DMS79 treated with DMSO at 0.1 percent for 48 hours (cell line): ENCODE results near the gene PIK3CG.
"Not testable (repeated sequence)": the region's sequence is repeated elsewhere in the genome, so short reads cannot be mapped to it uniquely, and the experiment has no call there.

ENCODE experiments used
- DNase-seq: peaks from one replicate; lab custom pipeline; 2025; lab: John Stamatoyannopoulos, UW

PIK3CG gene

GRCh38 chr7:106865130-106866041 lies at the start of gene PIK3CG:
TSS of gene PIK3CG (plus strand) at chr7:106865282. CDS start at chr7:106867562, 2,280 bp downstream.
- no peak for DNase-seq

- DNase-seq: no peak
Observed at GRCh38 chr7:106817098-106817497, 48.0 kb upstream of the PIK3CG start.

GRCh38 chr7:106818736-106819135 lies 46.3 kb upstream of the PIK3CG start:
- no peak for DNase-seq

GRCh38 chr7:106819546-106819945 lies 45.5 kb upstream of the PIK3CG start:
- no peak for DNase-seq

- DNase-seq: no peak
Observed at GRCh38 chr7:106820321-106821217, 44.5 kb upstream of the PIK3CG start.

- DNase-seq: no peak
Observed at GRCh38 chr7:106823631-106824030, 41.5 kb upstream of the PIK3CG start.

GRCh38 chr7:106824458-106824857 lies 40.6 kb upstream of the PIK3CG start:
- no peak for DNase-seq

- DNase-seq: no peak
Observed at GRCh38 chr7:106827626-106828025, 37.5 kb upstream of the PIK3CG start.

GRCh38 chr7:106829496-106829895 lies 35.6 kb upstream of the PIK3CG start:
- no peak for DNase-seq

- not testable (repeated sequence) for DNase-seq
Observed at GRCh38 chr7:106830896-106831295, 34.2 kb upstream of the PIK3CG start.

- DNase-seq: no peak
Observed at GRCh38 chr7:106836816-106837215, 28.3 kb upstream of the PIK3CG start.

GRCh38 chr7:106839511-106839910 lies 25.6 kb upstream of the PIK3CG start:
- no peak for DNase-seq

GRCh38 chr7:106840342-106840741 lies 24.7 kb upstream of the PIK3CG start:
- no peak for DNase-seq

GRCh38 chr7:106841896-106842390 lies 23.1 kb upstream of the PIK3CG start:
- DNase-seq: peak; percentile 73

GRCh38 chr7:106844279-106844997 lies 20.6 kb upstream of the PIK3CG start:
- no peak for DNase-seq

GRCh38 chr7:106848049-106848448 lies 17.0 kb upstream of the PIK3CG start:
- no peak for DNase-seq

- DNase-seq: peak; percentile 16
Observed at GRCh38 chr7:106848851-106849442, 16.1 kb upstream of the PIK3CG start.

- not testable (repeated sequence) for DNase-seq
Observed at GRCh38 chr7:106851632-106852031, 13.4 kb upstream of the PIK3CG start.

- no peak for DNase-seq
Observed at GRCh38 chr7:106853250-106853908, 11.7 kb upstream of the PIK3CG start.

- DNase-seq: no peak
Observed at GRCh38 chr7:106855540-106856132, 9.4 kb upstream of the PIK3CG start.
